SK-N-MC (cell line): ENCODE data around the gene CCDC27.
A peak's percentile ranks its signal among the peaks of the same experiment; 100 is the strongest.
"Not testable (repeated sequence)": the region's sequence is repeated elsewhere in the genome, so short reads cannot be mapped to it uniquely, and the experiment has no call there.

Source experiments
- DNase-seq: peaks from one replicate; pipeline ENCODE4 v3.0.0-alpha.2; 2011; ENCODE audit warnings: low read depth, low spot score
- H3K27ac ChIP-seq: fragments of 200-600 bp; sonication (generic); 2 replicates; pipeline ENCODE4 v1.5.1; 2016; ENCODE audit warnings: mixed run types
- H3K36me3 ChIP-seq: fragments of 200-600 bp; sonication (generic); 2 replicates; pipeline ENCODE4 v1.6.1; 2017; ENCODE audit warnings: antibody characterized with exemption, low read length, mixed read lengths; ENCODE audit not compliant: insufficient read depth
- H3K4me3 ChIP-seq: fragments of 200-600 bp; sonication (generic); 2 replicates; pipeline ENCODE4 v1.5.1; 2016
- H3K9ac ChIP-seq: fragments of 200-600 bp; sonication (generic); 2 replicates; pipeline ENCODE4 v1.8.0; 2017; ENCODE audit warnings: mixed run types, mixed read lengths; ENCODE audit not compliant: insufficient read length
- H3K9me3 ChIP-seq: fragments of 200-600 bp; sonication (generic); 2 replicates; pipeline ENCODE4 v1.6.1; 2017; ENCODE audit warnings: low read depth, mild to moderate bottlenecking, antibody characterized with exemption, low read length, moderate library complexity, mixed read lengths
- EZH2 ChIP-seq: fragments of 200-600 bp; sonication (generic); IDR thresholded peaks from one replicate; pipeline ENCODE4 v1.6.1; 2017; ENCODE audit warnings: antibody characterized with exemption
- FOXP2 ChIP-seq: optimal IDR thresholded peaks from 2 replicates; pipeline ENCODE3; 2011; ENCODE audit warnings: mild to moderate bottlenecking, moderate library complexity; ENCODE audit not compliant: insufficient read depth; ENCODE audit errors: extremely low read length, control extremely low read depth
- POLR2AphosphoS5 ChIP-seq: IDR thresholded peaks from 2 replicates; pipeline ENCODE4 v1.6.1; 2012; ENCODE audit warnings: mild to moderate bottlenecking, low read depth, low read length, borderline replicate concordance

CCDC27 gene

GRCh38 chr1:3795453-3796214 is 43.4 kb downstream of the CCDC27 start:
- no peak overlapping the region for H3K27ac ChIP-seq
- no peak for TF ChIP-seq FOXP2
- no peak for TF ChIP-seq EZH2
- no peak for TF ChIP-seq POLR2AphosphoS5
- no peaks in the 10 kb centered on the region for H3K9me3 ChIP-seq
- peak overlapping the region; percentile 94 for H3K9ac ChIP-seq
- H3K36me3 ChIP-seq = no peaks in the 10 kb centered on the region
- DNase-seq = no peak
- peak overlapping the region; percentile 98 for H3K4me3 ChIP-seq

- Histone ChIP-seq H3K36me3 (no peaks in the 10 kb centered on the region), H3K9me3 (no peaks in the 10 kb centered on the region), H3K4me3 (peak within 1 kb of the TSS; percentile 98), H3K9ac (peak within 1 kb of the TSS; percentile 94), H3K27ac (peak within 1 kb of the TSS; percentile 55; the same call in 1 of the 2 replicates)
- TF ChIP-seq POLR2AphosphoS5 (peak; percentile 91), FOXP2 (no peak), EZH2 (no peak)
- peak; percentile 58 for DNase-seq
Measured at GRCh38 chr1:3796215-3797061, 44.2 kb downstream of the CCDC27 start, which contains the start of gene LRRC47. LRRC47 (minus strand) TSS chr1:3796498; CDS start chr1:3796476, 22 bp downstream.

- TF ChIP-seq FOXP2 (no peak), EZH2 (no peak), POLR2AphosphoS5 (no peak)
- H3K4me3 ChIP-seq = no peak overlapping the region
- H3K9me3 ChIP-seq = no peaks in the 10 kb centered on the region
- no peak overlapping the region for H3K27ac ChIP-seq
- H3K9ac ChIP-seq = no peak overlapping the region
- DNase-seq = no peak
- H3K36me3 ChIP-seq = no peaks in the 10 kb centered on the region
Measured at GRCh38 chr1:3799976-3800685, 47.9 kb downstream of the CCDC27 start.

- H3K4me3 ChIP-seq, H3K27ac ChIP-seq, H3K9ac ChIP-seq, H3K36me3 ChIP-seq, DNase-seq, H3K9me3 ChIP-seq: not testable (repeated sequence)
Measured at GRCh38 chr1:3800795-3801194, 48.5 kb downstream of the CCDC27 start.

GRCh38 chr1:3803905-3804626 is 51.8 kb downstream of the CCDC27 start:
- Histone ChIP-seq H3K27ac (no peak overlapping the region), H3K9me3 (no peaks in the 10 kb centered on the region), H3K4me3 (no peak overlapping the region)

GRCh38 chr1:3804627-3804944 is 52.3 kb downstream of the CCDC27 start:
- DNase-seq, H3K9ac ChIP-seq, H3K9me3 ChIP-seq, H3K36me3 ChIP-seq, H3K27ac ChIP-seq, H3K4me3 ChIP-seq: not testable (repeated sequence)

More at GRCh38 chr1:3803905-3804626, 51.8 kb downstream of the CCDC27 start:
- Histone ChIP-seq H3K9ac (no peak overlapping the region), H3K36me3 (no peaks in the 10 kb centered on the region)
- TF ChIP-seq EZH2 = no peak
- no peak for TF ChIP-seq POLR2AphosphoS5
- no peak for TF ChIP-seq FOXP2
- DNase-seq = no peak

- Histone ChIP-seq H3K4me3 (no peak overlapping the region), H3K9ac (no peak overlapping the region), H3K9me3 (no peaks in the 10 kb centered on the region), H3K36me3 (no peaks in the 10 kb centered on the region), H3K27ac (no peak overlapping the region)
- TF ChIP-seq EZH2 (no peak), FOXP2 (no peak), POLR2AphosphoS5 (no peak)
- DNase-seq = no peak
Measured at GRCh38 chr1:3805038-3805437, 52.8 kb downstream of the CCDC27 start.

GRCh38 chr1:3807769-3808168 is 55.5 kb downstream of the CCDC27 start:
- H3K36me3 ChIP-seq = no peaks in the 10 kb centered on the region
- H3K27ac ChIP-seq = no peak overlapping the region
- no peaks in the 10 kb centered on the region for H3K9me3 ChIP-seq
- TF ChIP-seq EZH2 (no peak), FOXP2 (no peak)
- DNase-seq = no peak
- H3K9ac ChIP-seq = no peak overlapping the region
- no peak overlapping the region for H3K4me3 ChIP-seq
